Renal cortical epithelial cell (primary cell): ENCODE measurements around the gene CNDP2. TPM values are rescaled to one million over a fixed set of nuclear protein-coding genes. Genes with fewer than 3 reads are reported as not detected.

ENCODE experiments used
- DNase-seq: peaks from one replicate; pipeline ENCODE4 v3.0.0-alpha.2; 2011; ENCODE audit warnings: low read depth
- total RNA-seq: library from RNA; depleted of rRNA; stranded (reverse); fragments of >200 nt; gene quantifications from 2 replicates; pipeline ENCODE4 v1.2.3, GENCODE V29; 2014

The CNDP2 gene
- total RNA-seq, 1 donor from 2014 or later, result 835 TPM

- DNase-seq, result no peak
Measured at GRCh38 chr18:74472312-74472711, 23.9 kb upstream of the CNDP2 start.

- DNase-seq, result no peak
Measured at GRCh38 chr18:74473976-74474640, 22.1 kb upstream of the CNDP2 start.

GRCh38 chr18:74476140-74476539 lies 20.0 kb upstream of the CNDP2 start:
- no peak for DNase-seq

- no peak for DNase-seq
Measured at GRCh38 chr18:74477771-74478170, 18.4 kb upstream of the CNDP2 start.

GRCh38 chr18:74478316-74478715 lies 17.8 kb upstream of the CNDP2 start:
- no peak for DNase-seq

GRCh38 chr18:74478880-74479279 lies 17.3 kb upstream of the CNDP2 start:
- no peak for DNase-seq

GRCh38 chr18:74479486-74480148 lies 16.5 kb upstream of the CNDP2 start:
- DNase-seq, result no peak

GRCh38 chr18:74480149-74480651 lies 16.0 kb upstream of the CNDP2 start:
- DNase-seq, result no peak

- DNase-seq, result no peak
Measured at GRCh38 chr18:74482697-74483096, 13.5 kb upstream of the CNDP2 start.

GRCh38 chr18:74486119-74486849 lies 9.9 kb upstream of the CNDP2 start:
- DNase-seq, result no peak

GRCh38 chr18:74488354-74488753 lies 7.8 kb upstream of the CNDP2 start:
- no peak for DNase-seq

GRCh38 chr18:74488864-74489263 lies 7.3 kb upstream of the CNDP2 start:
- no peak for DNase-seq

GRCh38 chr18:74489676-74490075 lies 6.5 kb upstream of the CNDP2 start:
- peak; percentile 23 for DNase-seq

- no peak for DNase-seq
Measured at GRCh38 chr18:74492259-74492658, 3.9 kb upstream of the CNDP2 start.

GRCh38 chr18:74493689-74494088 lies 2.5 kb upstream of the CNDP2 start:
- peak; percentile 79 for DNase-seq

GRCh38 chr18:74494514-74494913 lies 1.6 kb upstream of the CNDP2 start:
- no peak for DNase-seq

- peak; percentile 53 for DNase-seq
Measured at GRCh38 chr18:74496508-74497323, 553 bp downstream of the CNDP2 start.

GRCh38 chr18:74497324-74497676 lies 1.1 kb downstream of the CNDP2 start:
- DNase-seq, result no peak

GRCh38 chr18:74497778-74498177 lies 1.6 kb downstream of the CNDP2 start:
- peak; percentile 70 for DNase-seq

GRCh38 chr18:74498712-74499627 lies 2.8 kb downstream of the CNDP2 start:
- DNase-seq, result peak; percentile 52

GRCh38 chr18:74499633-74500032 lies 3.5 kb downstream of the CNDP2 start:
- DNase-seq, result peak; percentile 64
